IPS-18a (cell line): Measurements from ENCODE around the gene SH2D3A.

ENCODE experiments used
- H3K27ac ChIP-seq: one replicate; pipeline ENCODE4 v1.5.1; 2013; ENCODE audit warnings: low read length
- H3K27me3 ChIP-seq: one replicate; pipeline ENCODE4 v1.6.1; 2013; ENCODE audit warnings: mild to moderate bottlenecking, low read length; ENCODE audit not compliant: control insufficient read depth, insufficient read depth
- H3K36me3 ChIP-seq: one replicate; pipeline ENCODE4 v1.6.1; 2013; ENCODE audit warnings: low read depth, low read length; ENCODE audit not compliant: control insufficient read depth
- H3K4me1 ChIP-seq: one replicate; pipeline ENCODE4 v1.6.1; 2013; ENCODE audit warnings: low read depth, low read length; ENCODE audit not compliant: control insufficient read depth
- H3K4me3 ChIP-seq: one replicate; pipeline ENCODE4 v1.5.1; 2013; ENCODE audit warnings: low read length
- H3K9ac ChIP-seq: one replicate; pipeline ENCODE4 v1.6.1; 2013; ENCODE audit warnings: mild to moderate bottlenecking, low read length, moderate library complexity
- H3K9me3 ChIP-seq: one replicate; pipeline ENCODE4 v1.6.1; 2013; ENCODE audit warnings: low read depth, low read length; ENCODE audit not compliant: control insufficient read depth

Gene SH2D3A

DNA sequence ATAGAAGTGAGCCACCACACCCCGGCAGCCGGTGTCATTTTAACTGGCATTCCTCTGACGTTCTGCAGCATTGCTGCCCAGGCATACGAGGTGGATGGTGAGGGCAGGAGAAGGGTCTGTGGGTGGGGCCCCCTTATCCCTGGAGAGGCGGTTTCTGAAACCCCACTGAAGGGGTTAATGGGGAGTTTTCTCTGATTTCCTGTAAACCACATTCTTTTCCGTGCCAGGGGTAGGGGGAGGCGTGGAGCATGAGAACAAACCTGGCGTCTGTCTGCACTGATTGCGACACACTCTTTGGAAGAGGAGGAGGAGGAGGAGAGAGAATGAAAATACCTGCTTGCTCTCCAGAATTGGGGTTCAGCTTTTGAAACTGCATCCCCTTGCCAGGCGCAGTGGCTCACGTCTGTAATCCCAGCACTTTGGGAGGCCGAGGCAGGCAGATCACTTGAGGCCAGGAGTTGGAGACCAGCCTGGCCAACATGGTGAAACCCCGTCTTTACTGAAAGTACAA lies 44.1 kb downstream of the SH2D3A start:
- Histone ChIP-seq H3K9ac (no peak overlapping the region), H3K4me1 (no peaks in the 10 kb centered on the region), H3K27ac (no peak overlapping the region), H3K27me3 (no peaks in the 10 kb centered on the region), H3K36me3 (no peaks in the 10 kb centered on the region), H3K9me3 (no peaks in the 10 kb centered on the region), H3K4me3 (no peak overlapping the region)

DNA sequence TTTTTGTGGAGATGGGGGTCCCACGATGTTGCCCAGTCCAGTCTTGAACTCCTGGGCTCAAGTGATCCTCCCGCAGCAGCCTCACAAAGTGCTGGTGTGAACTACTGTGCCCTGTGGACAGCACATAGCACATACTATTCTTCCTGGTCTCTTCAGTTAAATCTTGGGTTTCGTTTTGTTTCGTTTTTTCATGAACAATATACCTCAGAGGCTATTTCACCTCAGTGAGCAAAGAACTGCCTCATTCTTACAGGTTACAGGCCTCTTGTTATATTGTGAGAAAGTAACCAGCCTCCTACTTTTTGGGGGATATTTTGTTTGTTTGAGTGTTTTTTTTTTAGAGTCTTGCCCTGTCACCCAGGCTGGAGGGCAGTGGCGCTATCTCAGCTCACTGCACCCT lies 45.5 kb downstream of the SH2D3A start:
- H3K9me3 ChIP-seq, result no peaks in the 10 kb centered on the region
- no peaks in the 10 kb centered on the region for H3K27me3 ChIP-seq
- H3K36me3 ChIP-seq, result no peaks in the 10 kb centered on the region
- H3K4me3 ChIP-seq, result no peak overlapping the region
- H3K9ac ChIP-seq, result no peak overlapping the region
- no peaks in the 10 kb centered on the region for H3K4me1 ChIP-seq
- no peak overlapping the region for H3K27ac ChIP-seq

GRCh38 chr19:6721138-6721474 lies 46.1 kb downstream of the SH2D3A start:
- H3K27me3 ChIP-seq, result no peaks in the 10 kb centered on the region
- no peaks in the 10 kb centered on the region for H3K36me3 ChIP-seq
- no peak overlapping the region for H3K4me3 ChIP-seq
- H3K9me3 ChIP-seq, result no peaks in the 10 kb centered on the region
- H3K4me1 ChIP-seq, result no peaks in the 10 kb centered on the region
- no peak overlapping the region for H3K27ac ChIP-seq
- no peak overlapping the region for H3K9ac ChIP-seq

GRCh38 chr19:6720369-6721137 lies 46.7 kb downstream of the SH2D3A start, which contains the start of gene C3:
C3 (minus strand) TSS chr19:6720650; CDS start chr19:6720589, 61 bp downstream.
- Histone ChIP-seq H3K4me3 (no peak within 1 kb of the TSS), H3K9ac (no peak within 1 kb of the TSS), H3K36me3 (no peaks in the 10 kb centered on the region)

DNA sequence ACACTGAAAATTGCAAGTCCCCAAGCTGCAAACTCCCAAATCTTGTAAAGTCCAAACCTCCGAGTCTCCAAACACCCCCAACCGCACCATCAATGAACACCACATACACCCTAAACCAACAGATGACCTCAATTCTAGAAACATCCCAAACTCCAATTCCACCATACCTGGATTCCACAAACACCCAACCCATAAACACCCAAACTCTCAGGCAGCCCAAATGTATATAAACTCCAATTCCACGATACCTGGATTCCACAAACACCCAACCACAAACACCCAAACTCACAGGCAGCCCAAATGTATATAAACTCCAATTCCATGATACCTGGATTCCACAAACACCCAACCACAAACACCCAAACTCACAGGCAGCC lies 47.3 kb downstream of the SH2D3A start:
- Histone ChIP-seq H3K27me3 (no peaks in the 10 kb centered on the region), H3K36me3 (no peaks in the 10 kb centered on the region), H3K4me3 (no peak overlapping the region), H3K27ac (no peak overlapping the region), H3K9ac (no peak overlapping the region), H3K9me3 (no peaks in the 10 kb centered on the region), H3K4me1 (no peaks in the 10 kb centered on the region)

More at GRCh38 chr19:6720369-6721137, 46.7 kb downstream of the SH2D3A start, which contains the start of gene C3:
- H3K9me3 ChIP-seq, result no peaks in the 10 kb centered on the region
- no peak within 1 kb of the TSS for H3K27ac ChIP-seq
- H3K4me1 ChIP-seq, result no peaks in the 10 kb centered on the region
- no peaks in the 10 kb centered on the region for H3K27me3 ChIP-seq

GRCh38 chr19:6719540-6719861 lies 47.7 kb downstream of the SH2D3A start:
- Histone ChIP-seq H3K36me3 (no peaks in the 10 kb centered on the region), H3K4me1 (no peaks in the 10 kb centered on the region), H3K9ac (no peak overlapping the region), H3K9me3 (no peaks in the 10 kb centered on the region), H3K27me3 (no peaks in the 10 kb centered on the region), H3K27ac (no peak overlapping the region), H3K4me3 (no peak overlapping the region)

GRCh38 chr19:6718741-6719539 lies 48.3 kb downstream of the SH2D3A start:
- Histone ChIP-seq H3K4me1 (no peaks in the 10 kb centered on the region), H3K9me3 (no peaks in the 10 kb centered on the region), H3K27me3 (no peaks in the 10 kb centered on the region), H3K4me3 (no peak overlapping the region), H3K9ac (no peak overlapping the region), H3K36me3 (no peaks in the 10 kb centered on the region), H3K27ac (no peak overlapping the region)

- Histone ChIP-seq H3K9me3 (no peaks in the 10 kb centered on the region), H3K9ac (no peak overlapping the region), H3K27me3 (no peaks in the 10 kb centered on the region), H3K4me3 (no peak overlapping the region), H3K36me3 (no peaks in the 10 kb centered on the region), H3K4me1 (no peaks in the 10 kb centered on the region), H3K27ac (no peak overlapping the region)
These were observed 49.0 kb downstream of the SH2D3A start for GRCh38 chr19:6718111-6718740.

GRCh38 chr19:6717441-6717971 lies 49.7 kb downstream of the SH2D3A start:
- Histone ChIP-seq H3K4me3 (no peak overlapping the region), H3K27me3 (no peaks in the 10 kb centered on the region), H3K27ac (no peak overlapping the region), H3K9me3 (no peaks in the 10 kb centered on the region), H3K36me3 (no peaks in the 10 kb centered on the region), H3K9ac (no peak overlapping the region), H3K4me1 (no peaks in the 10 kb centered on the region)

- no peaks in the 10 kb centered on the region for H3K4me1 ChIP-seq
- H3K9ac ChIP-seq, result no peak overlapping the region
- H3K27ac ChIP-seq, result no peak overlapping the region
- peaks cover 2% of the 10 kb centered on the region for H3K27me3 ChIP-seq
- H3K4me3 ChIP-seq, result no peak overlapping the region
- H3K9me3 ChIP-seq, result no peaks in the 10 kb centered on the region
- H3K36me3 ChIP-seq, result no peaks in the 10 kb centered on the region
These were observed 50.2 kb downstream of the SH2D3A start for GRCh38 chr19:6717036-6717435.

DNA sequence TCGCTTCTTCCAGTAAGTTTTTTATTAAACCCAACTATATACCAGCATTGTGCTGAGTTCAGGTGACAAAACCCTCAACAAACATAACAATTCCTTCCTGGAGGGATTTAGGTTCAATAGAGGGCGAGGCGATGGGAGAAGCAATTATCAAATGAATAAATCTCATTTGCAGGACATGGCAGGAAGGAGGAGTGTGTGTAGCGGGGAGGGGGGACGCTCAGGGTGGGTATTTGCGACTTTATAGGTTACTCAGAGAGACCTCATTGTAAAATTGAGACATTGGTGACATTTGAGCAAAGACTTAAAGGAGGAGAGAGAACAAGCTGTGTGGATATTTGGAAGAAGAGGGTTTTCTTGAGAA lies 50.6 kb downstream of the SH2D3A start:
- Histone ChIP-seq H3K27ac (no peak overlapping the region), H3K9ac (no peak overlapping the region), H3K4me3 (no peak overlapping the region), H3K27me3 (peaks cover 6% of the 10 kb centered on the region), H3K4me1 (no peaks in the 10 kb centered on the region), H3K9me3 (no peaks in the 10 kb centered on the region), H3K36me3 (no peaks in the 10 kb centered on the region)
